Kidney (tissue), 14 donors: ENCODE results near the gene DDX31. TPM values are rescaled to one million over a fixed set of nuclear protein-coding genes. Genes with fewer than 3 reads are reported as not detected.

Experiments used
- DNase-seq, 5 donors: peaks; one replicate each; pipeline ENCODE4 v3.0.0-alpha.2; 2013 to 2020
- FAIRE-seq: peaks from 2 replicates; lab custom pipeline; 2012; peaks lifted over from hg19 to GRCh38; lab: Jason Lieb, UNC
- H3K27ac ChIP-seq, 2 donors: one replicate each; pipeline ENCODE4 v1.7.0; 2013; ENCODE audit warnings: low read depth in 2 of 2, low read length in 2 of 2, inconsistent platforms in 1 of 2
- H3K27me3 ChIP-seq: one replicate; pipeline ENCODE4 v1.7.1; 2013; ENCODE audit warnings: low read length, inconsistent platforms; ENCODE audit not compliant: control insufficient read depth, insufficient read depth
- H3K36me3 ChIP-seq, 3 donors: one replicate each; pipeline versions ENCODE4 v1.7.0 to v1.7.1; 2013; ENCODE audit warnings: low read length in 3 of 3, control low read depth in 1 of 3, inconsistent platforms in 1 of 3; ENCODE audit not compliant: insufficient read depth in 3 of 3, control insufficient read depth in 2 of 3
- H3K4me1 ChIP-seq, 3 donors: one replicate each; pipeline versions ENCODE4 v1.7.0 to v1.7.1; 2013; ENCODE audit warnings: low read length in 3 of 3, inconsistent platforms in 1 of 3, low read depth in 1 of 3; ENCODE audit not compliant: control insufficient read depth in 2 of 3, insufficient read depth in 2 of 3
- H3K4me3 ChIP-seq, 3 donors: one replicate each; pipeline versions ENCODE4 v1.7.0 to v1.8.1; 2013; ENCODE audit warnings: low read length in 3 of 3, control low read depth in 1 of 3, inconsistent platforms in 1 of 3
- H3K9ac ChIP-seq, 3 donors: one replicate each; pipeline versions ENCODE4 v1.7.0 to v1.7.1; 2013; ENCODE audit warnings: low read length in 3 of 3, control low read depth in 1 of 3, inconsistent platforms in 1 of 3
- H3K9me3 ChIP-seq, 3 donors: one replicate each; pipeline versions ENCODE4 v1.7.0 to v1.7.1; 2013; ENCODE audit warnings: low read length in 3 of 3, control low read depth in 1 of 3, inconsistent platforms in 1 of 3; ENCODE audit not compliant: control insufficient read depth in 2 of 3, insufficient read depth in 1 of 3
- intact Hi-C: fragments of 100-400 bp; cut with DNase I; formaldehyde crosslinking; loops from one replicate; pipeline ENCODE4 v1.11.1; 2022
- polyA plus RNA-seq: library from polyadenylated mRNA; stranded (reverse); fragments of 350-450 nt; fragmentation: Illumina TruSeq; extraction: RNeasy Lipid Tissue Mini Kit (QIAGEN cat#74804); gene quantifications from one replicate; pipeline ENCODE4 v1.2.3, GENCODE V29; 2014; ENCODE audit warnings: low read depth, low replicate concordance; ENCODE audit not compliant: insufficient read depth
- total RNA-seq: library from RNA; stranded (reverse); fragmentation: NEBNext Ultra II Directional; extraction: Animal tissue kit (Norgen Biotek cat#: 25700); gene quantifications from one replicate; pipeline ENCODE4 v1.2.1, GENCODE V29; 2021
- TF ChIP-seq, protein P1 (sequence below): IDR thresholded peaks from 3 replicates; pipeline ENCODE4 v1.5.1; 2012; ENCODE audit warnings: mild to moderate bottlenecking, moderate library complexity, borderline replicate concordance; ENCODE audit not compliant: insufficient read depth; ENCODE audit errors: extremely low read depth
- donor health status: control.
- donor health status: control.
- donor health status: control.
- donor health status: control.
- donor health status: control.
- donor health status: DM: yes; HTN: yes; CAD: no.
- donor health status: Normal renal cell carcinoma (clear cell type).

DDX31 gene
- total and polyA plus RNA-seq, 2 donors from 2014 or later, result 6.4 to 27.6 TPM

GRCh38 chr9:132644251-132644650 is 25.5 kb downstream of the DDX31 start:
- Histone ChIP-seq H3K4me1 (no peaks in the 10 kb centered on the region), H3K36me3 (peaks cover 7 to 69% (median 37%) of the 10 kb centered on the region in 3 donors), H3K27me3 (no peaks in the 10 kb centered on the region), H3K9me3 (no peaks in the 10 kb centered on the region), H3K9ac (no peak overlapping the region), H3K4me3 (no peak overlapping the region), H3K27ac (no peak overlapping the region)
- FAIRE-seq, result no peak
- TF ChIP-seq, protein P1, sequence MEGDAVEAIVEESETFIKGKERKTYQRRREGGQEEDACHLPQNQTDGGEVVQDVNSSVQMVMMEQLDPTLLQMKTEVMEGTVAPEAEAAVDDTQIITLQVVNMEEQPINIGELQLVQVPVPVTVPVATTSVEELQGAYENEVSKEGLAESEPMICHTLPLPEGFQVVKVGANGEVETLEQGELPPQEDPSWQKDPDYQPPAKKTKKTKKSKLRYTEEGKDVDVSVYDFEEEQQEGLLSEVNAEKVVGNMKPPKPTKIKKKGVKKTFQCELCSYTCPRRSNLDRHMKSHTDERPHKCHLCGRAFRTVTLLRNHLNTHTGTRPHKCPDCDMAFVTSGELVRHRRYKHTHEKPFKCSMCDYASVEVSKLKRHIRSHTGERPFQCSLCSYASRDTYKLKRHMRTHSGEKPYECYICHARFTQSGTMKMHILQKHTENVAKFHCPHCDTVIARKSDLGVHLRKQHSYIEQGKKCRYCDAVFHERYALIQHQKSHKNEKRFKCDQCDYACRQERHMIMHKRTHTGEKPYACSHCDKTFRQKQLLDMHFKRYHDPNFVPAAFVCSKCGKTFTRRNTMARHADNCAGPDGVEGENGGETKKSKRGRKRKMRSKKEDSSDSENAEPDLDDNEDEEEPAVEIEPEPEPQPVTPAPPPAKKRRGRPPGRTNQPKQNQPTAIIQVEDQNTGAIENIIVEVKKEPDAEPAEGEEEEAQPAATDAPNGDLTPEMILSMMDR, result no peak
- intact Hi-C loops, result no loop called here
- DNase-seq, result no peak

DNA sequence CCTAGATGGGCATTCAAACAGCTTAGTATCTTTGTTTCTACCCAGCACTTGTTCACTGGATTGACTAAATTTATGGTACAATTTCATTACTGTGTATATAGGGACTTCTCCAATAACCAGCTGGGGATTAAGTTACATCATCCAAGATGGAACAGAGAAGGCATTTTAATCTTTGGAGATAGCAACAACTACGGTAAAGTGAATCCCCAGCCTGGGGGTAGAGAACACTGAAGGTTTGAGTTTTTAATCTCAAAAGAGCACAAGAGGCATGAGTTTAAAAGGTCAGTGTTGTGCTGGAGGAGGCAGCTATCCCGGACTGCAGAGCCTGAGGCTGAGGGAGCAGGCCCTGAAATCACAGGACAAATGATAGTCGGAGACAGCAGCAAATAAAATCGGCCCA is 28.6 kb downstream of the DDX31 start:
- Histone ChIP-seq H3K4me3 (no peak overlapping the region), H3K9me3 (no peaks in the 10 kb centered on the region), H3K27ac (no peak overlapping the region), H3K4me1 (no peaks in the 10 kb centered on the region), H3K27me3 (no peaks in the 10 kb centered on the region), H3K36me3 (peaks cover 3 to 56% (median 27%) of the 10 kb centered on the region in 3 donors), H3K9ac (no peak overlapping the region)
- TF ChIP-seq, protein P1, result no peak
- intact Hi-C loops, result no loop called here
- FAIRE-seq (no peak), DNase-seq (no peak)

GRCh38 chr9:132639322-132639721 is 30.5 kb downstream of the DDX31 start:
- DNase-seq (no peak), FAIRE-seq (no peak)
- Histone ChIP-seq H3K9me3 (no peaks in the 10 kb centered on the region), H3K27me3 (no peaks in the 10 kb centered on the region), H3K4me3 (no peak overlapping the region), H3K9ac (no peak overlapping the region), H3K36me3 (peaks cover 3 to 40% (median 19%) of the 10 kb centered on the region in 3 donors), H3K4me1 (no peaks in the 10 kb centered on the region), H3K27ac (no peak overlapping the region)
- TF ChIP-seq, protein P1, result no peak
- intact Hi-C loops, result no loop called here

GRCh38 chr9:132638240-132638639 is 31.5 kb downstream of the DDX31 start:
- peaks cover 3 to 36% (median 19%) of the 10 kb centered on the region in 3 donors for H3K36me3 ChIP-seq
- DNase-seq (no peak), FAIRE-seq (no peak)
- intact Hi-C loops, result no loop called here
- H3K4me3 ChIP-seq, result no peak overlapping the region
- no peaks in the 10 kb centered on the region for H3K9me3 ChIP-seq
- no peak overlapping the region for H3K9ac ChIP-seq
- H3K27me3 ChIP-seq, result no peaks in the 10 kb centered on the region
- H3K27ac ChIP-seq, result no peak overlapping the region
- TF ChIP-seq, protein P1, result no peak
- H3K4me1 ChIP-seq, result no peaks in the 10 kb centered on the region
